Endothelial cell of umbilical vein (primary cell): ENCODE measurements around the gene TMOD1. TPM values are rescaled to one million over a fixed set of nuclear protein-coding genes. Genes with fewer than 3 reads are reported as not detected.

Experiments used
- BruUV-seq: library from RNA; stranded (reverse); fragments of 400-500 nt; replicated peaks from 2 replicates; lab custom pipeline; 2021; lab: Mats Ljungman, UMichigan
- CTCF ChIA-PET: fragments of 300-600, 350-600 bp; sonication (Branson Sonifier 250); formaldehyde crosslinking; loops from one replicate; lab custom pipeline; 2021; ENCODE audit warnings: antibody characterized with exemption, inconsistent platforms; lab: Charles Lee
- POLR2A ChIA-PET: fragments of 300-600, 350-600 bp; sonication (Branson Sonifier 250); formaldehyde crosslinking; loops from one replicate; lab custom pipeline; 2021; ENCODE audit warnings: antibody characterized with exemption, inconsistent platforms; lab: Charles Lee
- DNase-seq: peaks from one replicate; pipeline ENCODE4 v3.0.0-alpha.2; 2011; ENCODE audit warnings: low read depth, low spot score
- FAIRE-seq: peaks from 2 replicates; lab custom pipeline; 2011; peaks lifted over from hg19 to GRCh38; lab: Jason Lieb, UNC
- H2AFZ ChIP-seq: 2 replicates; pipeline ENCODE4 v1.6.0; 2012; ENCODE audit warnings: low read depth, low read length, control low read depth, inconsistent platforms
- H3K27ac ChIP-seq: 2 replicates; pipeline ENCODE4 v1.5.1; 2011; ENCODE audit warnings: low read depth, mild to moderate bottlenecking, control low read depth, low read length, moderate library complexity; ENCODE audit not compliant: insufficient read depth
- H3K27me3 ChIP-seq, 2 experiments: 2 replicates each; pipeline versions ENCODE4 v1.6.0 to v1.6.1; 2011; ENCODE audit warnings: low read length in 2 of 2, mixed read lengths in 1 of 2; ENCODE audit not compliant: control insufficient read depth in 2 of 2, insufficient read depth in 2 of 2
- H3K36me3 ChIP-seq, 2 experiments: 2 replicates in 1 of 2; 3 replicates in 1 of 2; pipeline ENCODE4 v1.5.1; 2011; ENCODE audit warnings: low read length in 2 of 2, mild to moderate bottlenecking in 1 of 2, moderate library complexity in 1 of 2; ENCODE audit not compliant: control insufficient read depth in 2 of 2, insufficient read depth in 2 of 2; ENCODE audit errors: extremely low read depth in 1 of 2
- H3K4me1 ChIP-seq: 3 replicates; pipeline ENCODE4 v1.5.1; 2011; ENCODE audit warnings: mild to moderate bottlenecking, low read length; ENCODE audit not compliant: control insufficient read depth, insufficient read depth; ENCODE audit errors: extremely low read depth
- H3K4me2 ChIP-seq: 2 replicates; pipeline ENCODE4 v1.6.1; 2011; ENCODE audit warnings: low read length, control low read depth, mixed read lengths; ENCODE audit not compliant: insufficient read depth
- H3K4me3 ChIP-seq, 3 experiments: fragments of 200-600 bp in 1 of 3; sonication (generic), shearing (Covaris generic) in 1 of 3; replicated peaks in 1 of 3; 2 replicates each; pipeline ENCODE4 v1.5.1; 2011 to 2016; ENCODE audit warnings: control low read depth in 3 of 3, low read length in 3 of 3, mild to moderate bottlenecking in 2 of 3, inconsistent platforms in 1 of 3, low read depth in 1 of 3, moderate library complexity in 1 of 3; ENCODE audit not compliant: insufficient read depth in 1 of 3
- H3K79me2 ChIP-seq: 2 replicates; pipeline ENCODE4 v1.6.0; 2012; ENCODE audit warnings: low read length, inconsistent platforms; ENCODE audit not compliant: control insufficient read depth, insufficient read depth
- H3K9ac ChIP-seq: replicated peaks from 2 replicates; pipeline ENCODE3; 2011; ENCODE audit warnings: low read length, control low read depth; ENCODE audit not compliant: insufficient read depth; ENCODE audit errors: extremely low read depth
- H3K9me1 ChIP-seq: replicated peaks from 3 replicates; pipeline ENCODE4 v1.6.0; 2011; ENCODE audit warnings: mild to moderate bottlenecking, low read length; ENCODE audit not compliant: control insufficient read depth, insufficient read depth; ENCODE audit errors: extremely low read depth
- H3K9me3 ChIP-seq: replicated peaks from 2 replicates; pipeline ENCODE4 v1.5.1; 2012; ENCODE audit warnings: low read length, inconsistent platforms; ENCODE audit not compliant: control insufficient read depth, insufficient read depth
- H4K20me1 ChIP-seq: replicated peaks from 2 replicates; pipeline ENCODE3; 2011; ENCODE audit warnings: mild to moderate bottlenecking, low read length; ENCODE audit not compliant: control insufficient read depth, insufficient read depth; ENCODE audit errors: extremely low read depth
- EZH2 ChIP-seq: IDR thresholded peaks from 2 replicates; pipeline ENCODE4 v1.6.1; 2012; ENCODE audit warnings: borderline replicate concordance, low read depth, mild to moderate bottlenecking, moderate library complexity, low read length, inconsistent platforms; ENCODE audit not compliant: severe bottlenecking
- FOS ChIP-seq: IDR thresholded peaks from 2 replicates; pipeline ENCODE4 v1.6.1; 2011; ENCODE audit warnings: mild to moderate bottlenecking, low read length, moderate library complexity, borderline replicate concordance; ENCODE audit not compliant: insufficient read depth
- GATA2 ChIP-seq: IDR thresholded peaks from 2 replicates; pipeline ENCODE4 v1.7.0; 2011; ENCODE audit warnings: low read depth, mild to moderate bottlenecking, moderate library complexity, mixed read lengths, low read length; ENCODE audit not compliant: insufficient read length, insufficient read depth
- JUN ChIP-seq: IDR thresholded peaks from 2 replicates; pipeline ENCODE4 v1.6.1; 2011; ENCODE audit warnings: borderline replicate concordance, low read depth; ENCODE audit not compliant: insufficient read length, insufficient read depth
- MYC ChIP-seq: IDR thresholded peaks from one replicate; pipeline ENCODE4 v1.6.1; 2011; ENCODE audit warnings: mild to moderate bottlenecking, low read depth, low read length
- POLR2A ChIP-seq: IDR thresholded peaks from 2 replicates; pipeline ENCODE4 v1.6.1; 2012; ENCODE audit warnings: low read depth, mild to moderate bottlenecking, control low read depth, low read length
- POLR2AphosphoS5 ChIP-seq: IDR thresholded peaks from 2 replicates; pipeline ENCODE4 v1.6.1; 2012; ENCODE audit warnings: low read depth, mild to moderate bottlenecking, control low read depth, low read length, moderate library complexity; ENCODE audit not compliant: insufficient read depth
- dilution Hi-C: fragments of 300-500 bp; cut with MboI; formaldehyde crosslinking; loops from one replicate; pipeline ENCODE4 v1.15.0; 2019; ENCODE audit warnings: low sequenced_read_pairs; ENCODE audit not compliant: extremely low pct_ligation_motif_present
- intact Hi-C: fragments of 100-400 bp; cut with micrococcal nuclease; formaldehyde crosslinking; loops from one replicate; pipeline ENCODE4 v1.10.0; 2022
- polyA plus RNA-seq, 4 experiments: library from polyadenylated mRNA; depleted of rRNA in 3 of 4; stranded (reverse) in 3 of 4; unstranded in 1 of 4; fragments of >200 nt; gene quantifications; 2 replicates each; pipeline versions ENCODE4 v1.2.1 to v1.2.3, GENCODE V29; 2011 to 2012; ENCODE audit warnings: missing spikeins in 1 of 4
- total RNA-seq: library from RNA; stranded (reverse); gene quantifications from 2 replicates; pipeline ENCODE4 v1.2.3, GENCODE V29; 2021
- TF ChIP-seq, protein P1 (sequence below): IDR thresholded peaks from 2 replicates; pipeline ENCODE4 v1.6.1; 2011; ENCODE audit not compliant: insufficient read depth, insufficient read length
- TF ChIP-seq, protein P2 (sequence below), 2 donors: IDR thresholded peaks; 1 replicate in 1 of 2; 2 replicates in 1 of 2; pipeline ENCODE4 v1.5.1; 2011; ENCODE audit warnings: low read length in 2 of 2, mild to moderate bottlenecking in 2 of 2, moderate library complexity in 2 of 2, control low read depth in 1 of 2, inconsistent platforms in 1 of 2, low read depth in 1 of 2; ENCODE audit not compliant: insufficient read depth in 1 of 2; ENCODE audit errors: extremely low read depth in 1 of 2

The TMOD1 gene
- total and polyA plus RNA-seq, 2 donors (not counting 3 experiments of a cell fraction or from before 2014, with no cell fraction given) = 0.26 to 1.4 TPM

DNA sequence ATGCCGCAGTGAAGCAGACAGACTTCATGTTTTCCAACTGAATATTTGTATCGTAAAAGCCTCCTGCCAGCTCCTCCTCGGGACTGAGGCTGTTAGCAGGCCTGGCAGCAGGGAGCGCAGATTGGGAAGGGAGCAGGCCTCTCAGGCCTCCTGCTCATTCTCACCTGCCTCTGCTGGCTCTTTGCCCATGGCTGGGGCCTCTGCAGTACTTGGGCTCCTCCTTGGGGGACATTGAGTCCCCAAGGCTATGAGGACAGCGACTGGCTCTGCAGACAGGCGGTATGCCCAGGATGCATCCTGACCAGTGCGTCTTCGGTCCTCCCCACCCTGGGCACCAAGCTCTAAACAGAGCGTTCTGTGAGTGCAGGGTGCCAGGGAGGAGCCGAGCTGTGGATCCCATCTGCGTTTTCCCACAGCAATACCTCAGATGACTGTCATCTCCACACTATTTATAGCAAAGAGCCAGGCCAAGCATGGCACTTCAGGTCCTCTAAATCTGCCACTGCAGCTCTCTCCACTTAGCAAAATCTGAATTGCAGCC lies 93.0 kb downstream of the TMOD1 start:
- FAIRE-seq (no peak), DNase-seq (no peak)
- Histone ChIP-seq H3K9ac (no peak overlapping the region), H3K27me3 (peaks cover 5% of the 10 kb centered on the region in 2 experiments), H3K79me2 (no peaks in the 10 kb centered on the region), H3K9me1 (no peaks in the 10 kb centered on the region), H3K27ac (no peak overlapping the region), H3K4me3 (no peak overlapping the region), H3K9me3 (no peaks in the 10 kb centered on the region), H2AFZ (no peak overlapping the region), H3K4me2 (no peak overlapping the region), H3K36me3 (no peaks in the 10 kb centered on the region), H3K4me1 (no peaks in the 10 kb centered on the region), H4K20me1 (no peaks in the 10 kb centered on the region)
- BruUV-seq = no TSS peak
- TF ChIP-seq MYC (no peak), JUN (no peak), EZH2 (no peak), POLR2AphosphoS5 (no peak), POLR2A (no peak), FOS (no peak), GATA2 (no peak)
- TF ChIP-seq, protein P1, sequence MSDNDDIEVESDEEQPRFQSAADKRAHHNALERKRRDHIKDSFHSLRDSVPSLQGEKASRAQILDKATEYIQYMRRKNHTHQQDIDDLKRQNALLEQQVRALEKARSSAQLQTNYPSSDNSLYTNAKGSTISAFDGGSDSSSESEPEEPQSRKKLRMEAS = no peak
- TF ChIP-seq, protein P2, sequence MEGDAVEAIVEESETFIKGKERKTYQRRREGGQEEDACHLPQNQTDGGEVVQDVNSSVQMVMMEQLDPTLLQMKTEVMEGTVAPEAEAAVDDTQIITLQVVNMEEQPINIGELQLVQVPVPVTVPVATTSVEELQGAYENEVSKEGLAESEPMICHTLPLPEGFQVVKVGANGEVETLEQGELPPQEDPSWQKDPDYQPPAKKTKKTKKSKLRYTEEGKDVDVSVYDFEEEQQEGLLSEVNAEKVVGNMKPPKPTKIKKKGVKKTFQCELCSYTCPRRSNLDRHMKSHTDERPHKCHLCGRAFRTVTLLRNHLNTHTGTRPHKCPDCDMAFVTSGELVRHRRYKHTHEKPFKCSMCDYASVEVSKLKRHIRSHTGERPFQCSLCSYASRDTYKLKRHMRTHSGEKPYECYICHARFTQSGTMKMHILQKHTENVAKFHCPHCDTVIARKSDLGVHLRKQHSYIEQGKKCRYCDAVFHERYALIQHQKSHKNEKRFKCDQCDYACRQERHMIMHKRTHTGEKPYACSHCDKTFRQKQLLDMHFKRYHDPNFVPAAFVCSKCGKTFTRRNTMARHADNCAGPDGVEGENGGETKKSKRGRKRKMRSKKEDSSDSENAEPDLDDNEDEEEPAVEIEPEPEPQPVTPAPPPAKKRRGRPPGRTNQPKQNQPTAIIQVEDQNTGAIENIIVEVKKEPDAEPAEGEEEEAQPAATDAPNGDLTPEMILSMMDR (IDR thresholded peaks at IDR 0.05; ENCODE audit: extremely low read depth in 1 of 2, insufficient read depth in 1 of 2, low read depth in 1 of 2, low read length in 2 of 2) = no peak
- intact Hi-C loops = no loop called here
- ChIA-PET POLR2A (no interaction called here), CTCF (interaction anchor here (1.2 to 15.7 kb wide), 4 partner anchors 21 to 182 kb away, joined by 3 to 775 read pairs (median 10); partner anchors contain the start of gene TDRD7)
- dilution Hi-C loops = no loop called here
